OCI-LY1 (cell line): ENCODE data around the gene KIF11.
"Not testable (repeated sequence)": the region's sequence is repeated elsewhere in the genome, so short reads cannot be mapped to it uniquely, and the experiment has no call there.

Experiments
- H2AFZ ChIP-seq: fragments of 200-600 bp; sonication (generic), shearing (Covaris generic); 2 replicates; pipeline ENCODE4 v1.6.0; 2014; ENCODE audit warnings: antibody characterized with exemption, mild to moderate bottlenecking, low read length
- H3F3A ChIP-seq: fragments of 200-600 bp; sonication (generic), shearing (Covaris generic); 2 replicates; pipeline ENCODE4 v1.6.0; 2014; ENCODE audit warnings: mild to moderate bottlenecking, antibody characterized with exemption, low read length, moderate library complexity; ENCODE audit not compliant: insufficient read depth
- H3K27ac ChIP-seq: fragments of 200-600 bp; sonication (generic); 2 replicates; pipeline ENCODE4 v1.5.1; 2014; ENCODE audit warnings: low read length, mixed run types, mild to moderate bottlenecking, low read depth; ENCODE audit not compliant: poor library complexity, severe bottlenecking
- H3K27me3 ChIP-seq: fragments of 200-600 bp; sonication (generic); 2 replicates; pipeline ENCODE4 v1.6.0; 2014; ENCODE audit warnings: antibody characterized with exemption, mild to moderate bottlenecking, low read length, moderate library complexity; ENCODE audit not compliant: insufficient read depth
- H3K36me3 ChIP-seq: fragments of 200-600 bp; sonication (generic); 2 replicates; pipeline ENCODE4 v1.6.1; 2014; ENCODE audit warnings: mild to moderate bottlenecking, antibody characterized with exemption, low read length, moderate library complexity, mixed read lengths; ENCODE audit not compliant: insufficient read depth
- H3K4me1 ChIP-seq: fragments of 200-600 bp; sonication (generic); 2 replicates; pipeline ENCODE4 v1.5.1; 2014; ENCODE audit warnings: mild to moderate bottlenecking, low read length, moderate library complexity; ENCODE audit not compliant: insufficient read depth, severe bottlenecking
- H3K4me2 ChIP-seq: fragments of 200-600 bp; sonication (generic), shearing (Covaris generic); 2 replicates; pipeline ENCODE4 v1.6.1; 2014; ENCODE audit warnings: low read length
- H3K4me3 ChIP-seq: fragments of 200-600 bp; sonication (generic); 2 replicates; pipeline ENCODE4 v1.5.1; 2014; ENCODE audit warnings: low read length, low read depth, mild to moderate bottlenecking, mixed read lengths; ENCODE audit not compliant: poor library complexity, severe bottlenecking
- H3K79me2 ChIP-seq: fragments of 200-600 bp; shearing (Covaris generic); 2 replicates; pipeline ENCODE4 v1.6.1; 2016; ENCODE audit warnings: mixed run types, low read length, mixed read lengths; ENCODE audit not compliant: insufficient read depth
- H3K9ac ChIP-seq: fragments of 200-600 bp; sonication (generic), shearing (Covaris generic); 2 replicates; pipeline ENCODE4 v1.6.1; 2014; ENCODE audit warnings: mild to moderate bottlenecking, low read length, mixed read lengths
- H3K9me2 ChIP-seq: fragments of 200-600 bp; sonication (generic), shearing (Covaris generic); 2 replicates; pipeline ENCODE4 v1.6.1; 2014; ENCODE audit warnings: low read depth, mild to moderate bottlenecking, low read length, mixed read lengths
- H3K9me3 ChIP-seq: fragments of 200-600 bp; shearing (Covaris generic); 2 replicates; pipeline ENCODE4 v1.6.1; 2014; ENCODE audit warnings: low read length, mixed read lengths
- H4K20me1 ChIP-seq: fragments of 200-600 bp; sonication (generic), shearing (Covaris generic); 2 replicates; pipeline ENCODE4 v1.6.0; 2016; ENCODE audit warnings: mild to moderate bottlenecking, low read length; ENCODE audit not compliant: insufficient read depth
- EZH2 ChIP-seq: fragments of 200-600 bp; sonication (generic), shearing (Covaris generic); IDR thresholded peaks from 2 replicates; pipeline ENCODE4 v1.8.0; 2017; ENCODE audit warnings: borderline replicate concordance, mixed run types, mild to moderate bottlenecking, antibody characterized with exemption, low read length, moderate library complexity, mixed read lengths
- TF ChIP-seq, protein P1 (sequence below): fragments of 200-600 bp; sonication (generic), shearing (Covaris generic); IDR thresholded peaks from 2 replicates; pipeline ENCODE4 v1.5.1; 2017; ENCODE audit warnings: mild to moderate bottlenecking, antibody characterized with exemption, low read length, moderate library complexity, mixed read lengths

The KIF11 gene

DNA sequence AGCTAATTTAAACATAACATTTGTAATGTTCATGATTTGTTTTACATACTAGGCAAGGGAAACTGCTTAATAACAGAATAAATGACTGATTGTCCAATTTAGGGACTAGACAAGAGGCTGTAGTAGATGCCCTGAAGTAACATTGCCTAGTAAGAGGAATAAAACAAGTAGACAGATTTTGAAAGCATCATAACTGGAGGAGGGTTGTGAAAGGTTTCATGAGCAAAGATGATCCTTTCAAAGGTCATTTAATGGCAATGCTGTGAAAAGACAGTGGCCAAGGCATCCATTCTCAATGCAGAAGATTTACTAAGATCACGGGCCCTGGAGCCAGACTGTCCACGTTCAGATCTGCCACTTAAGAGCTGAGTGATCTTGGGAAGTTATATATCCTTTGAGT is 52.0 kb downstream of the KIF11 start:
- Histone ChIP-seq H4K20me1 (no peaks in the 10 kb centered on the region), H3K27ac (no peak overlapping the region), H3K27me3 (no peaks in the 10 kb centered on the region), H3K4me1 (no peaks in the 10 kb centered on the region), H3K9ac (no peak overlapping the region), H3F3A (no peaks in the 10 kb centered on the region), H3K4me3 (no peak overlapping the region), H3K9me3 (no peaks in the 10 kb centered on the region), H3K9me2 (no peaks in the 10 kb centered on the region), H3K4me2 (no peak overlapping the region), H3K79me2 (no peaks in the 10 kb centered on the region), H3K36me3 (peaks cover 68% of the 10 kb centered on the region), H2AFZ (no peak overlapping the region)
- TF ChIP-seq EZH2: no peak
- TF ChIP-seq, protein P1, sequence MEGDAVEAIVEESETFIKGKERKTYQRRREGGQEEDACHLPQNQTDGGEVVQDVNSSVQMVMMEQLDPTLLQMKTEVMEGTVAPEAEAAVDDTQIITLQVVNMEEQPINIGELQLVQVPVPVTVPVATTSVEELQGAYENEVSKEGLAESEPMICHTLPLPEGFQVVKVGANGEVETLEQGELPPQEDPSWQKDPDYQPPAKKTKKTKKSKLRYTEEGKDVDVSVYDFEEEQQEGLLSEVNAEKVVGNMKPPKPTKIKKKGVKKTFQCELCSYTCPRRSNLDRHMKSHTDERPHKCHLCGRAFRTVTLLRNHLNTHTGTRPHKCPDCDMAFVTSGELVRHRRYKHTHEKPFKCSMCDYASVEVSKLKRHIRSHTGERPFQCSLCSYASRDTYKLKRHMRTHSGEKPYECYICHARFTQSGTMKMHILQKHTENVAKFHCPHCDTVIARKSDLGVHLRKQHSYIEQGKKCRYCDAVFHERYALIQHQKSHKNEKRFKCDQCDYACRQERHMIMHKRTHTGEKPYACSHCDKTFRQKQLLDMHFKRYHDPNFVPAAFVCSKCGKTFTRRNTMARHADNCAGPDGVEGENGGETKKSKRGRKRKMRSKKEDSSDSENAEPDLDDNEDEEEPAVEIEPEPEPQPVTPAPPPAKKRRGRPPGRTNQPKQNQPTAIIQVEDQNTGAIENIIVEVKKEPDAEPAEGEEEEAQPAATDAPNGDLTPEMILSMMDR: no peak

DNA sequence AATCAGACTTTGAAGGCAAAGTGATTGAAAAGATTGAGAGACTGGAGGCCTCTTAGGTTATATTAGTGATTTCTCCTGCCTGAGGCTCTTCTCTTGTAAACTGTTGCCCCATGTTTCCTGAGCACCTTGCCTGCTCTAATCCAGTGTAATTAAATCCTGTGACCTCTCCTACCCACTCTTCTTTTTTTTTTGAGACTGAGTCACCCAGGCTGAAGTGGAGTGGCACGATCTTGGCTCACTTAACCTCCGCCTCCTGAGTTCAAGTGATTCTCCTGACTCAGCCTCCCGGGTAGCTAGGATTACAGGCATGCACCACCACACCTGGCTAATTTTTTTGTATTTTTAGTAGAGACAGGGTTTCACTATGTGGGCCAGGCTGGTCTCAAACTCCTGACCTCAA is 57.9 kb downstream of the KIF11 start:
- H3F3A ChIP-seq, H3K9me3 ChIP-seq, H3K79me2 ChIP-seq, H3K4me1 ChIP-seq, H3K9me2 ChIP-seq, H3K4me3 ChIP-seq, H3K27me3 ChIP-seq, H4K20me1 ChIP-seq, H3K27ac ChIP-seq, H3K9ac ChIP-seq, H2AFZ ChIP-seq, H3K4me2 ChIP-seq: not testable (repeated sequence)
- peaks cover 82% of the 10 kb centered on the region for H3K36me3 ChIP-seq

DNA sequence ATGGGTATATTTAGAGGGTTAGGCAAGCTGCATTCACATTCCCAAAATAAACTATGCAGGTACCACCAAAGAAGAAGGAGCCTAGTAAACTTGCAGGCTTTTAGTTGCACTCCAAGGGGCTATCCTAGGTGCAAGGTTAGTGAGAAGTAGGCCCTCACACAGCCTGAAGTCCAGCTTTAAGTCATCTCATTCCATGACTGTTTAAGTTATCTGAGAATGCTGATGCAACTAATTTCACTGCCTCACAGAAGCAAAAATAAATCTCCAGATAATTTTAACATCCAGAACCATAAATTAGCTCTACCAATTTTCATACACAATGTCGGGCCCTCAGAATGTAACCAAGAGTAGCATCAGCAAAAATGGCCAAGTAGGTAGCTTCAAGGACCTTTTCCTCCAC is 62.5 kb downstream of the KIF11 start:
- H3K9me2 ChIP-seq: no peaks in the 10 kb centered on the region
- H4K20me1 ChIP-seq: no peaks in the 10 kb centered on the region
- no peak overlapping the region for H2AFZ ChIP-seq
- H3K4me2 ChIP-seq: no peak overlapping the region
- H3K4me3 ChIP-seq: no peak overlapping the region
- H3K27ac ChIP-seq: no peak overlapping the region
- no peak overlapping the region for H3K9ac ChIP-seq
- H3K79me2 ChIP-seq: no peaks in the 10 kb centered on the region
- H3K9me3 ChIP-seq: no peaks in the 10 kb centered on the region
- no peaks in the 10 kb centered on the region for H3K4me1 ChIP-seq
- no peaks in the 10 kb centered on the region for H3F3A ChIP-seq
- H3K36me3 ChIP-seq: peaks cover 42% of the 10 kb centered on the region
- TF ChIP-seq EZH2: no peak
- TF ChIP-seq, protein P1: no peak
- no peaks in the 10 kb centered on the region for H3K27me3 ChIP-seq

DNA sequence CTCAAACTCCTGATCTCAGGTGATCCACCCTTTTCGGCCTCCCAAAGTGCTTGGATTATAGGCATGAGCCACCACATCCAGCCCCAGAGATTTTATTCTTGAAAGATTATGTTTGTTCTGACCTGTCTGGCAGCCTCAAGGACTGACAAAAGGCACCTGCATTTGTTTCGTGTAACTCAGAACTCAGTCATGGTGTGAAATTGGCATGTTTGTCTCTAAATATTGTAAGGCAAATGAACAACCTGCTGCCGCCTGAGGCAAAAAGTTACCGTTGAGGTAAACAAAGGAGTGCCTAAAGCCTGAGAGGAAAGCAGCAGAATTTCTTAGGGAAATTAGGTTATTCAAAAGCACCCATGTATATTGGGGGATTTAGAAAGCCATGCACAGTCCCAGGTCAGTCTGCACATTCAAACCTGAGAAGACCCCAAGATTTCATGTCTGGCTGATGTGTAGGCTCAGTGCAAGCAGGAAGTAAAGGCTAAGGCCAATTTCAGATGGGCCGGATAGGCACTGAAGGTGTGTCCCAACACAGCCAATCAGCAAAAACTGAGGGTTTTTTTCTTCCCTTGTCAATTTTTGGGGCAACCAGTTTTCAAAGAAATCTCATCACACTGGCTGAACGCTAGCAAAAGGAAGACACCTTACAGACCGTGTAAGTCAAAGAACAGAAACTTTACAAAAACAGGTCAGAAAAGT is 63.5 kb downstream of the KIF11 start:
- Histone ChIP-seq H2AFZ (no peak overlapping the region), H3K4me3 (no peak overlapping the region), H3K4me2 (no peak overlapping the region), H3F3A (no peaks in the 10 kb centered on the region), H3K9me3 (no peaks in the 10 kb centered on the region), H3K36me3 (peaks cover 35% of the 10 kb centered on the region), H3K27ac (no peak overlapping the region), H3K9me2 (no peaks in the 10 kb centered on the region), H3K4me1 (no peaks in the 10 kb centered on the region), H3K79me2 (no peaks in the 10 kb centered on the region), H3K9ac (no peak overlapping the region), H4K20me1 (no peaks in the 10 kb centered on the region), H3K27me3 (no peaks in the 10 kb centered on the region)
- TF ChIP-seq, protein P1: no peak
- no peak for TF ChIP-seq EZH2
